ENCODE data around the gene ZDHHC11B.
A peak's percentile ranks its signal among the peaks of the same experiment; 100 is the strongest.
"Not testable (repeated sequence)": the region's sequence is repeated elsewhere in the genome, so short reads cannot be mapped to it uniquely, and the experiment has no call there.

Gene ZDHHC11B

DNA sequence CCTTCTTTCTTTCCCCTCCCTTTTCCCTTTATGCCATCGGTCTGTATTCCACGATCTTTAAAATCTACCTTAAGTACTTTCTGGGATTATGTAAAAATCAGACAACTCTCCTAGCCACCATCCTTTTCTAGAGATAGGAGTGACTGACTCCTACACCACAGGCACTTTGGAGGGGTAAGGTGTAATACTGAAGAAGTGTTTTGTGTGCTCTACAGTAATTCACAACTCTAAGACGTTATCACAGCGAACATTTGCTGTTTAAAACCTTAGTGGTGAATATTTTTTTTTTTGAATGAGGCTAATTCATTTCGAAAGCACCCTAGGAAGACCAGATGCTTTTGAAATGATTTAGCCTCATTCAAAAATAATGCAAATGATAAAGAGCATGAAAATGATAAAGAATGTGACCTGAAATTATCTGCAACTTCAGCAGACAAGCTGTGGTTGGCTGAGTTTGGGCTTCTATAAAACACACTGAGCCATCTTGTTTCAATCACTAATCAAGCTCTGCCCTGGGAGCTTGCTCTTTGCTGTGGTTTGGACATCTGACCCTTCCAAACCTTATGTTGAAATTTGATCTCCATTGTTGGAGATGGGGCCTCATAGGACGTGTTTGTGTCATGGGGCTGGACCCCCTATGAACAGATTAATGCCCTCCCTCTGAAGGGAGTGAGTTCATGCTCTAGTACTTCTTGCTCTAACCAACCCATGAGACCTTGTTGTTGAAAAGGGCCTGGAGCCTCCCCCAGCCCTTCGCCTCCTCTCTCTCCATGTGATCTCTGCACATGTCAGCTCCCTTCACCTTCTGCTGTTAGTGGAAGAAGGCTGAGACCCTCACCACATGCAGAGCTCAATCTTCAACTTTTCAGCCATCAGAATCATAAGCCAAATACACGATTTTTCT is 70.1 kb downstream of the ZDHHC11B start:
- DNase-seq, result not testable (repeated sequence)

- not testable (repeated sequence) for DNase-seq
Observed at GRCh38 chr5:713686-714085, 70.8 kb downstream of the ZDHHC11B start.

GRCh38 chr5:708848-709517 is 75.5 kb downstream of the ZDHHC11B start:
- not testable (repeated sequence) for DNase-seq

- not testable (repeated sequence) for DNase-seq
Observed at GRCh38 chr5:708374-708773, 76.2 kb downstream of the ZDHHC11B start.

- DNase-seq, result not testable (repeated sequence)
Observed at GRCh38 chr5:706127-706526, 78.4 kb downstream of the ZDHHC11B start.

GRCh38 chr5:696753-697702 is 87.5 kb downstream of the ZDHHC11B start:
- DNase-seq, result not testable (repeated sequence)

DNA sequence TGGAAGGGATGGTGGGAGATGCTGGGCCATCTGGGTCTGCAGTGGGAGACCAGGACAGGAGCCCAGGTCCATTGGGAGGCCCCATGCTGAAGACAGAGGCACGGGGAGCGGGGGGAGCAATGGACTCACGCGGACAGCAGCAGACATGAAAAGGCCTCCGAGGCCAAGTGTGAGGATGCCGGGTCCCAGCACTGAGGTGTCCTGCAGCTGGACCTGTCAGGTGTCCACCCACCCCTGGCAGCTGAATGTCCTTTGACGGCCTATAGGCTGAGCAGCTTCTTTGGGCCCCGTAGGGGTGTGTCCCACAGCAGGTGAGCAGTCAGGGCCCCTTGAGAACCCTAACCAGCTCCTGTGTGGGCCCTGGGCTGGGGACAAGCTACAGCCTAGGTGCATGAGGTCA is 88.3 kb downstream of the ZDHHC11B start:
- not testable (repeated sequence) for DNase-seq

DNA sequence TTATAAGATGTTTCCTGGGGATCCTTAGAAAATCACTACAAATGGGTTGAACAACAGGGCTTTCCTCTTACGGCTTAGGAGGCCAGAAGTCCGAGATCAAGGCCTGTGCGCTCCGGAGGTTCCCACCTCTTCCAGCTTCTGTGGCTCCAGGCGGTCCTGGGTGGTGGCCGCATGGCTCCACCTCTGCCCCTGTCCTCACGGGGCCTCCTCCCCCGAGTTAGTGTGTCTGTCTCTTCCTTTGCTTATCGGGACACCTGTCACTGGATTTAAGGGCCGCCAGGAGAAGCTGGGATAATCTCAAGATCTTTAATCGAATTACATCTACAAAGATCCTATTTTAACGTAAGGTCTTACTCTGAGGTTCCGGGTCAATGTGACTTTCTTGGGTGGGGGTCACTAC is 89.1 kb downstream of the ZDHHC11B start:
- not testable (repeated sequence) for DNase-seq

DNA sequence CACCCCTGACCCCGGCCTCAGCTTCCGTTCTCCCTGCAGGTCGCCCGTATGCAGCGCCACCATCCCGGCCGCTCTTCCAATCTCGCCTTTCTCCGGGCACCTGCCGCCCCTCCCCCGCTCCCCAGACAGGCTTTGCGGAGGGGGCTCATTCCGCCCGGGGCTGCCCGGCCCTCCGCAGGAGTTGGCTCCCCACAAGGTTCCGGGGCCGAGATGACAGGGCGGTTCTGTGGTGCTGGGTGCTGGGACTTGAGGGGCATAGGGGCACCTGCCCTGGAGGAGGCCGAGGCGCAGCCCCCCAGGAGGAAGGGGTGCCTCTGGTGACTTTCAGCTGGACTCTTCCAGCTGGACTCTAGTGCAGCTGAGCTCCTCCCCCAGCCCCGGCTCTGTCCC is 90.5 kb downstream of the ZDHHC11B start:
- DNase-seq, result not testable (repeated sequence)

DNA sequence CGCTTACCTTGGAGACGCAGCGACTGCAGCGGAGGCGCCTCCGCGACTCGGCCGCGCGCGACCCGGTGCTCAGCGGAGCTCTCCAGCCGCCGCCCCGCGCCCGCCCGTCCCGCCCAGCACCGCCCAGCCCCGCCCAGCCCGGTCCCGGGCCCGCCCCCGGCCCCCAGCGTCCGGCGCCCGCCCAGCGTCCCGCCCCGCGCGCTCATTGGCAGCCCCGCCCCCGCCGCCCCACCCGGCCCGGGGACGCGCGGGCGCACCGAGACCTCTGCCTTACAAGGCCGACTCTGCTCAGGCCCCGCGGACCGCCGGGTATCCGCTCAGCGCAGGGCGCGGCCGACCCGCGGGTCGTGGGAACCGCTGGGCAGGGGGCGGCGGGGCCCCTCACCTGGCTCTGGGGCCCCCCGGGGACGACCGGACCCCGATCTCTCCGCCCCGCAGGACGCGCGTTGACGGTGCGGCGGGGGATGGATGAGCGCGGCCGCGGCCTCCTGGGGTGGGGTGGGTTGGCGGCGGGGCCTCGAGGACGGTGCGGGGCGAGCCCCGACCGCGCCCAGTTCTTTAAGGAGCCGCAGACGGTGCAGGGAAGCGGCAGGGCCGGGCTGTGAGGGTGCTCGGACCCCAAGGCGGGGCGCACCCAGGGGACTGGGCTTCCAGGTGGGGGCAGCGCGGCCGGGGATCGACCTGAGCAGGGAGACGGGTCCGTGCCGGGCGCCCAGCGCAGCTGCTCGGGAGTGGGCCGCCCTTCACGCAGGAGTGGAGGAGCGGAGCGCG is 91.1 kb downstream of the ZDHHC11B start, which contains the start of gene TPPP:
Gene TPPP, minus strand, starts transcription at position 82 of the 771 bp plus-strand sequence. CDS start 15,292 bp downstream, outside the sequence.
- DNase-seq, result peak; percentile 23

GRCh38 chr5:692529-693041 is 91.9 kb downstream of the ZDHHC11B start:
- not testable (repeated sequence) for DNase-seq

DNA sequence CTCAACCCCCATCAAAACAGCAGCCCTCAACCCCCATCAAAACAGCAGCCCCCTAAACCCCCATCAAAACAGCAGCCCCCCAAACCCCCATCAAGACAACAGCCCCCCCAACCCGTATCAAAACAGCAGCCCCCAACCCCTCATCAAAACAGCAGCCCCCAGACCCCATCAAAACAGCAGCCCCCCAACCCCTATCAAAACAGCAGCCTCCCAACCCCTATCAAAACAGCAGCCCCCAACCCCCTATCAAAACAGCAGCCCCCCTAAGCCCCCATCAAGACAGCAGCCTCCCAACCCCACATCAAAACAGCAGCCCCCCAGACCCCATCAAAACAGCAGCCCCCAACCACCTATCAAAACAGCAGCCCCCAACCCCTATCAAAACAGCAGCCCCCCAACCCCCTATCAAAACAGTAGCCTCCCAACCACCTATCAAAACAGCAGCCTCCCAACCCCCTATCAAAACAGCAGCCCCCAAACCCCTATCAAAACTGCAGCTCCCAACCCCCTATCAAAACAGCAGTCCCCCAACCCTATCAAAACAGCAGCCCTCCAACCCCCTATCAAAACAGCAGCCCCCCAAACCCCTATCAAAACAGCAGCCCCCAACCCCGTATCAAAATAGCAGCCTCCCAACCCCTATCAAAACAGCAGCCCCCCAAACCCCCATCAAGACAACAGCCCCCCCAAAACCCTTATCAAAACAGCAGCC is 92.6 kb downstream of the ZDHHC11B start:
- no peak for DNase-seq

GRCh38 chr5:691049-691448 is 93.5 kb downstream of the ZDHHC11B start:
- DNase-seq, result not testable (repeated sequence)

- not testable (repeated sequence) for DNase-seq
Observed at GRCh38 chr5:690293-690692, 94.2 kb downstream of the ZDHHC11B start.

- not testable (repeated sequence) for DNase-seq
Observed at GRCh38 chr5:688348-689010, 96.0 kb downstream of the ZDHHC11B start.

DNA sequence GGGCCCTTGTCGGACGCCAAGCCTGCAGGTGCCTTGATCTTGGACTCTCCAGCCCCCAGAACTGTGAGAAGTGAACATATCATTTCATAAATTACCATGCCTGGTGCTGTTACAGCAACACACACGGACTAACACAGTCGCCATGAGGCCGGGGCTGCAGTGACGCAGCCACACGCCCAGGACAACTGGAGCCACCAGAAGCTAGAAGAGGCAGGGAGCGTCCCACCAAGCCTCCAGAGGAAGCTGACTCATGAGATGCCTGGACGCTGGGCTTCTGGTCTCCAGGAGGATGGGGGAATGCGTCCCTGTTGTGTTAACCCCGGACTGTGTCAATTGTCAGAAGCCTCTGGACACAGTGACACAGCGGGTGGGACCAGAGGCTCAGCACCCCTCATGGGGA is 97.6 kb downstream of the ZDHHC11B start:
- not testable (repeated sequence) for DNase-seq

DNA sequence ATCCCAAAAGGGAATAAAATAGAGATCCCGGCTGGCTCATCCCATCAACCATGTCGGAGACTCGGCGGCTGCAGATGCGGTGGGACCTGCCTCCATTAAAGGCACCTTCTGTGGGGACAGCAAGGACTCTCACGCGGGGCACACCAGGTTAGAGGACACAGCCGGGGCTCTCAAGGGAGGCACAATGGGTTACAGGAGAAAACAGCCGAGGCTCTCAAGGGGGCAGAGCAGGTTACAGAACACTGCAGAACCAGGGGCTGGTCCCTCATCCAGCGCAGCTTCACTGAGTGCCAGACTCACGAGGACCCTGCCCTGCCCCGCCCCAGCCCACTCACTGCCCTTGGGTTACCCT is 98.4 kb downstream of the ZDHHC11B start:
- DNase-seq, result not testable (repeated sequence)

DNA sequence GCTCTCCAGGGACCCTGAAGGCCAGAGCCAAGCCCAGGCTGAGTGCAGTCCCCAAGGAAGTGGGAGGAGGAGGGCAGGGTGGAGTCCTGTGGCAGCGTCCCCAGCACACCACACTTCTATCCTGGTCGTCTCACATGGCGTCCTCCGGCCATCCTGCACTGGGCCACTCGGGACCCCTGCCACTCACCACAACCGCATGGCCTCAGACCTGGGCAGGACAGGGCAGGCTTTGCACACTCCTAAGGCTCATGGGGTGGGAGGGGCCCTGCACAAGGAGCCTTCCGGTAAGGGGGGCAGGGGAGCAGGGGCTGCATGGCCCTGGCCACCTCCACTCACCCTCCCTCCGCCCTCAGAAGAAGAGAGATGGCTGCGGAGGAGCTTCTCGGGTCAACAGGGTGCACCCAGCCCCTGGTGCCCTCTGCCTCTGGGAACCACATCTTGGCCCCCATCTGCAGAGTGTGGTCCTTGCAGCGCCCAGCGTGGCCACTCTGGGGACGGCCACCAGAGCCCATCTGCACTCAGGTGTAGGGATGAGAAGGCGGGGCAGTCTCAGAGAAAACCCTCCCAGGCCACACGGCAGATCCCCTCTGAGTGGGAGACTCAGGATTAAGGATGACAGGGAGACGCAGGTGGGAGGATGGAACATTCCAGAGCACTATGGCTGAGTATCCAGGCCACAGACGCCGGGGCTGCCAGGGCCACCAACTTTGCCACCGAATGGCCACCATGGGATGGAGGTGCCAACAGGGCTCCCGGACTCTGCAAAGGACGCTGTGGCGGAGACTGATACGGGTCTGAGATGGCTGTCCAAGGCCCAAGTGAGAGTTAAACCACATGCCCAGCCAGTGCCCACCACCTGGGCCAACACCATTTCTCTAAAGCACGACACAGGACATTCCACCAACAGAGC is 99.0 kb downstream of the ZDHHC11B start:
- DNase-seq, result no peak

GRCh38 chr5:684751-685216 is 99.7 kb downstream of the ZDHHC11B start:
- DNase-seq, result no peak

Measured in kidney glomerular epithelial cell (primary cell).